Uterus (tissue), 2 donors: ENCODE measurements around the gene DUSP1.

Source experiments
- POLR2A ChIP-seq, 2 donors: fragments of 450-650 bp; IDR thresholded peaks; one replicate each; pipeline ENCODE4 v1.6.1; 2016; ENCODE audit warnings: antibody characterized with exemption in 2 of 2, mild to moderate bottlenecking in 1 of 2, moderate library complexity in 1 of 2
- TF ChIP-seq, protein P1 (sequence below), 4 experiments: fragments of 200-600 bp in 2 of 4; fragments of 450-650 bp in 2 of 4; sonication (generic) in 2 of 4; IDR thresholded peaks; one replicate each; pipeline ENCODE4 v1.5.1; 2016 to 2019; ENCODE audit warnings: antibody characterized with exemption in 4 of 4, mild to moderate bottlenecking in 2 of 4, moderate library complexity in 1 of 4

DNA sequence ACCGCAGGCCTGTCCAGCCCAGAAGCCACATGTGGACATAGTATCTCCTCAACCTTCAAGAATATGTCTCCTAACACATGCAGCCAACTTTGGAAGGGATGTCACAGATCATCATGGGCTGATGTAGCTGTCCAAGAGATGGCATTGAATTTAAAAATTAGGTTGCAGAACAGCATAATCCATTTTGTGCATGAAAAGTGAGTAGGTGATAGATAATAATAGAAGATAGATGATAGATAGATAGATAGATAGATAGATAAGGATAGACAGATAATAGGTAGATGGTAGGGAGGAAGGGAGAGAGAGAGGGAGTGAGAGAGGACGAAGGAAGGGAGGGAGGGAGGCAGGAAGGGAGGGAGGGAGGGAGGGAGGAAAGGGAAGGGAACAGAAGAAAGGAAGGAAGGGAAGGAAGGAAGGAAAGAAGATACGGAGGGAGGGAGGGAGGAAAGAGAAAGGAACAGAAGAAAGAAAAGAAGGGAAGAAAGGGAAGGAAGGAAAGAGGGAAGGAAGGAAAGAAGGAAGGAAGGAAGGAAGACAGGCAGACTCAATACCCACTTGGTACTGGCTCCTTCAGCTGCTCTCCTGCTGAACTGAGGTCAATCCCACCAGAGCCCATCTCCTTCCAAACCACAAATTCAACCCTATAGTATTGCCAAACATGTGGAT, 34.2 kb upstream of the DUSP1 start:
- no peak for TF ChIP-seq POLR2A (IDR thresholded peaks at IDR 0.05)
- TF ChIP-seq, protein P1, sequence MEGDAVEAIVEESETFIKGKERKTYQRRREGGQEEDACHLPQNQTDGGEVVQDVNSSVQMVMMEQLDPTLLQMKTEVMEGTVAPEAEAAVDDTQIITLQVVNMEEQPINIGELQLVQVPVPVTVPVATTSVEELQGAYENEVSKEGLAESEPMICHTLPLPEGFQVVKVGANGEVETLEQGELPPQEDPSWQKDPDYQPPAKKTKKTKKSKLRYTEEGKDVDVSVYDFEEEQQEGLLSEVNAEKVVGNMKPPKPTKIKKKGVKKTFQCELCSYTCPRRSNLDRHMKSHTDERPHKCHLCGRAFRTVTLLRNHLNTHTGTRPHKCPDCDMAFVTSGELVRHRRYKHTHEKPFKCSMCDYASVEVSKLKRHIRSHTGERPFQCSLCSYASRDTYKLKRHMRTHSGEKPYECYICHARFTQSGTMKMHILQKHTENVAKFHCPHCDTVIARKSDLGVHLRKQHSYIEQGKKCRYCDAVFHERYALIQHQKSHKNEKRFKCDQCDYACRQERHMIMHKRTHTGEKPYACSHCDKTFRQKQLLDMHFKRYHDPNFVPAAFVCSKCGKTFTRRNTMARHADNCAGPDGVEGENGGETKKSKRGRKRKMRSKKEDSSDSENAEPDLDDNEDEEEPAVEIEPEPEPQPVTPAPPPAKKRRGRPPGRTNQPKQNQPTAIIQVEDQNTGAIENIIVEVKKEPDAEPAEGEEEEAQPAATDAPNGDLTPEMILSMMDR (IDR thresholded peaks at IDR 0.05): no peak
